ENCODE measurements around the gene ADAMTS8. TPM values are rescaled to one million over a fixed set of nuclear protein-coding genes. Genes with fewer than 3 reads are reported as not detected.

Gene ADAMTS8
- total RNA-seq, 4 donors from 2014 or later: 1.2 to 7.3 (median 4.6) TPM

- intact Hi-C loops (cut with DNase I; ENCODE audit: low total_unique reads): no loop called here
- DNase-seq: peak; percentile 35
- Histone ChIP-seq H3K4me1 (no peaks in the 10 kb centered on the region), H3K36me3 (no peaks in the 10 kb centered on the region), H3K27ac (no peak overlapping the region), H3K9me3 (no peaks in the 10 kb centered on the region), H3K4me3 (peak overlapping the region; percentile 25 to 49), H3K27me3 (no peaks in the 10 kb centered on the region)
- TF ChIP-seq POLR2A (IDR thresholded peaks at IDR 0.05) (peak in 1 of 2 donors; percentile 8), CTCF (IDR thresholded peaks at IDR 0.05) (peak; percentile 24 to 34 (median 30))
Measured at GRCh38 chr11:130427581-130428315, 661 bp downstream of the ADAMTS8 start.

- H3K36me3 ChIP-seq: no peaks in the 10 kb centered on the region
- H3K27ac ChIP-seq: no peak overlapping the region
- no peak overlapping the region for H3K4me3 ChIP-seq
- H3K4me1 ChIP-seq: no peaks in the 10 kb centered on the region
- H3K9me3 ChIP-seq: no peaks in the 10 kb centered on the region
- no peak for DNase-seq
- TF ChIP-seq CTCF (IDR thresholded peaks at IDR 0.05): no peak
- no peak for TF ChIP-seq POLR2A (IDR thresholded peaks at IDR 0.05)
- H3K27me3 ChIP-seq: no peaks in the 10 kb centered on the region
- intact Hi-C loops (cut with DNase I; ENCODE audit: low total_unique reads): no loop called here
Measured at GRCh38 chr11:130426837-130427341, 1.5 kb downstream of the ADAMTS8 start.

- TF ChIP-seq POLR2A (IDR thresholded peaks at IDR 0.05) (no peak), CTCF (IDR thresholded peaks at IDR 0.05) (no peak)
- Histone ChIP-seq H3K4me3 (no peak overlapping the region), H3K36me3 (no peaks in the 10 kb centered on the region), H3K27ac (no peak overlapping the region), H3K4me1 (no peaks in the 10 kb centered on the region), H3K9me3 (no peaks in the 10 kb centered on the region), H3K27me3 (no peaks in the 10 kb centered on the region)
- intact Hi-C loops (cut with DNase I; ENCODE audit: low total_unique reads): no loop called here
- DNase-seq: no peak
Measured at GRCh38 chr11:130426223-130426836, 2.1 kb downstream of the ADAMTS8 start.

GRCh38 chr11:130425156-130425555 is 3.3 kb downstream of the ADAMTS8 start:
- H3K4me3 ChIP-seq: no peak overlapping the region
- no peak overlapping the region for H3K27ac ChIP-seq
- no peaks in the 10 kb centered on the region for H3K9me3 ChIP-seq
- TF ChIP-seq POLR2A (IDR thresholded peaks at IDR 0.05) (no peak), CTCF (IDR thresholded peaks at IDR 0.05) (no peak)
- no peaks in the 10 kb centered on the region for H3K36me3 ChIP-seq
- intact Hi-C loops (cut with DNase I; ENCODE audit: low total_unique reads): no loop called here
- H3K27me3 ChIP-seq: no peaks in the 10 kb centered on the region
- H3K4me1 ChIP-seq: no peaks in the 10 kb centered on the region
- DNase-seq: no peak

GRCh38 chr11:130424613-130425140 is 3.7 kb downstream of the ADAMTS8 start:
- no peaks in the 10 kb centered on the region for H3K4me1 ChIP-seq
- H3K27ac ChIP-seq: no peak overlapping the region
- intact Hi-C loops (cut with DNase I; ENCODE audit: low total_unique reads): no loop called here

More at GRCh38 chr11:130424613-130425140, 3.7 kb downstream of the ADAMTS8 start:
- TF ChIP-seq CTCF (IDR thresholded peaks at IDR 0.05): no peak
- DNase-seq: no peak
- no peaks in the 10 kb centered on the region for H3K9me3 ChIP-seq
- no peaks in the 10 kb centered on the region for H3K36me3 ChIP-seq
- no peak overlapping the region for H3K4me3 ChIP-seq
- H3K27me3 ChIP-seq: no peaks in the 10 kb centered on the region
